ENCODE measurements around the gene GBF1.

GRCh38 chr10:102306006-102306405, 60.7 kb downstream of the GBF1 start:
- TF ChIP-seq PKNOX1 (IDR thresholded peaks at IDR 0.05) (no peak), BHLHE40 (IDR thresholded peaks at IDR 0.05; ENCODE audit: borderline replicate concordance) (no peak)
